Measurements from ENCODE around the gene SCAF1. TPM values are rescaled to one million over a fixed set of nuclear protein-coding genes. Genes with fewer than 3 reads are reported as not detected.

The SCAF1 gene
- total and polyA plus RNA-seq, 9 of the 15 experiments (the other 6 are each of a cell fraction or from before 2014, with no cell fraction given), result 0.20 to 79.0 (median 4.9) TPM

DNA sequence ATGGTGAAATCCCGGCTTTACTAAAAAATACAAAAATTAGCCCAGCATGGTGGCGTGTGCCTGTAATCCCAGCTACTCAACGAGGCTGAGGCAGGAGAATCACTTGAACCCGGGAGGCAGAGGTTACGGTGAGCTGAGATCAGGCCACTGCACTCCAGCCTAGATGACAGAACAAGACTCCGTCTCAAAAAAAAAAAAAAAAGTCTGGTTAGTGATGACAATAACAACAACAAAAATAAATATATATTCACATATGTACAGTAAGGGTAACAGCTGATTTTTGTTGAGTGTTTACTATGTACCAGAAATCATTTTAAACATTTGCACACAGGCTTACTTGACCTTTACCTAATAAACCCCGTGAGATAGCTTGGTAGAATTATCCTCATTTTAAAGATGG, 25.1 kb upstream of the SCAF1 start (continued):
- TF ChIP-seq, protein P1, sequence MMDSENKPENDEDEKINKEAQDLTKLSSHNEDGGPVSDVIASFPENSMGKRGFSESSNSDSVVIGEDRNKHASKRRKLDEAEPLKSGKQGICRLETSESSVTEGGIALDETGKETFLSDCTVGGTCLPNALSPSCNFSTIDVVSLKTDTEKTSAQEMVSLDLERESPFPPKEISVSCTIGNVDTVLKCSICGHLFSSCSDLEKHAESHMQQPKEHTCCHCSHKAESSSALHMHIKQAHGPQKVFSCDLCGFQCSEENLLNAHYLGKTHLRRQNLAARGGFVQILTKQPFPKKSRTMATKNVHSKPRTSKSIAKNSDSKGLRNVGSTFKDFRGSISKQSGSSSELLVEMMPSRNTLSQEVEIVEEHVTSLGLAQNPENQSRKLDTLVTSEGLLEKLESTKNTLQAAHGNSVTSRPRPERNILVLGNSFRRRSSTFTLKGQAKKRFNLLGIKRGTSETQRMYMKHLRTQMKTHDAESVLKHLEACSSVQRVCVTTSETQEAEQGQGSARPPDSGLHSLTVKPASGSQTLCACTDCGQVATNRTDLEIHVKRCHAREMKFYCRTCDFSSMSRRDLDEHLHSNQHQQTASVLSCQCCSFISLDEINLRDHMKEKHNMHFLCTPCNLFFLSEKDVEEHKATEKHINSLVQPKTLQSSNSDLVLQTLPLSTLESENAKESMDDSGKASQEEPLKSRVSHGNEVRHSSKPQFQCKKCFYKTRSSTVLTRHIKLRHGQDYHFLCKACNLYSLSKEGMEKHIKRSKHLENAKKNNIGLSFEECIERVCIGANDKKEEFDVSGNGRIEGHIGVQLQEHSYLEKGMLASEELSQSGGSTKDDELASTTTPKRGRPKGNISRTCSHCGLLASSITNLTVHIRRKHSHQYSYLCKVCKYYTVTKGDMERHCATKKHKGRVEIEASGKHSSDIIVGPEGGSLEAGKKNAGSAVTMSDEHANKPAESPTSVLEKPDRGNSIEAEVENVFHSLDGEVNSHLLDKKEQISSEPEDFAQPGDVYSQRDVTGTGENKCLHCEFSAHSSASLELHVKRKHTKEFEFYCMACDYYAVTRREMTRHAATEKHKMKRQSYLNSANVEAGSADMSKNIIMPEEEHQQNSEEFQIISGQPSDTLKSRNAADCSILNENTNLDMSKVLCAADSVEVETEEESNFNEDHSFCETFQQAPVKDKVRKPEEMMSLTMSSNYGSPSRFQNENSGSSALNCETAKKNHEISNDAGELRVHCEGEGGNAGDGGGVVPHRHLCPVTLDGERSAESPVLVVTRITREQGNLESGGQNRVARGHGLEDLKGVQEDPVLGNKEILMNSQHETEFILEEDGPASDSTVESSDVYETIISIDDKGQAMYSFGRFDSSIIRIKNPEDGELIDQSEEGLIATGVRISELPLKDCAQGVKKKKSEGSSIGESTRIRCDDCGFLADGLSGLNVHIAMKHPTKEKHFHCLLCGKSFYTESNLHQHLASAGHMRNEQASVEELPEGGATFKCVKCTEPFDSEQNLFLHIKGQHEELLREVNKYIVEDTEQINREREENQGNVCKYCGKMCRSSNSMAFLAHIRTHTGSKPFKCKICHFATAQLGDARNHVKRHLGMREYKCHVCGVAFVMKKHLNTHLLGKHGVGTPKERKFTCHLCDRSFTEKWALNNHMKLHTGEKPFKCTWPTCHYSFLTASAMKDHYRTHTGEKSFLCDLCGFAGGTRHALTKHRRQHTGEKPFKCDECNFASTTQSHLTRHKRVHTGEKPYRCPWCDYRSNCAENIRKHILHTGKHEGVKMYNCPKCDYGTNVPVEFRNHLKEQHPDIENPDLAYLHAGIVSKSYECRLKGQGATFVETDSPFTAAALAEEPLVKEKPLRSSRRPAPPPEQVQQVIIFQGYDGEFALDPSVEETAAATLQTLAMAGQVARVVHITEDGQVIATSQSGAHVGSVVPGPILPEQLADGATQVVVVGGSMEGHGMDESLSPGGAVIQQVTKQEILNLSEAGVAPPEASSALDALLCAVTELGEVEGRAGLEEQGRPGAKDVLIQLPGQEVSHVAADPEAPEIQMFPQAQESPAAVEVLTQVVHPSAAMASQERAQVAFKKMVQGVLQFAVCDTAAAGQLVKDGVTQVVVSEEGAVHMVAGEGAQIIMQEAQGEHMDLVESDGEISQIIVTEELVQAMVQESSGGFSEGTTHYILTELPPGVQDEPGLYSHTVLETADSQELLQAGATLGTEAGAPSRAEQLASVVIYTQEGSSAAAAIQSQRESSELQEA (IDR thresholded peaks at IDR 0.05; ENCODE audit: low read depth), result no peak
- TF ChIP-seq GATAD2B (IDR thresholded peaks at IDR 0.05; ENCODE audit: borderline replicate concordance) (no peak), PCBP2 (IDR thresholded peaks at IDR 0.05; ENCODE audit: low read depth, low read length, poor library complexity, severe bottlenecking) (no peak), SPI1 (IDR thresholded peaks at IDR 0.05; ENCODE audit: borderline replicate concordance, low read depth, low read length) (no peak), XRCC5 (IDR thresholded peaks at IDR 0.05; ENCODE audit: low read depth, low read length) (no peak), ZNF24 (IDR thresholded peaks at IDR 0.05) (no peak), FOXK1 (CRISPR knock-in tag; IDR thresholded peaks at IDR 0.05; ENCODE audit: borderline replicate concordance) (no peak), SMARCA4 (IDR thresholded peaks at IDR 0.05) (no peak), ZNF408 (CRISPR knock-in tag; IDR thresholded peaks at IDR 0.05; ENCODE audit: low read depth) (no peak), ATF7 (IDR thresholded peaks at IDR 0.05) (no peak)

Data from K562 (cell line).